Measurements from ENCODE around the gene STK38L.

DNA sequence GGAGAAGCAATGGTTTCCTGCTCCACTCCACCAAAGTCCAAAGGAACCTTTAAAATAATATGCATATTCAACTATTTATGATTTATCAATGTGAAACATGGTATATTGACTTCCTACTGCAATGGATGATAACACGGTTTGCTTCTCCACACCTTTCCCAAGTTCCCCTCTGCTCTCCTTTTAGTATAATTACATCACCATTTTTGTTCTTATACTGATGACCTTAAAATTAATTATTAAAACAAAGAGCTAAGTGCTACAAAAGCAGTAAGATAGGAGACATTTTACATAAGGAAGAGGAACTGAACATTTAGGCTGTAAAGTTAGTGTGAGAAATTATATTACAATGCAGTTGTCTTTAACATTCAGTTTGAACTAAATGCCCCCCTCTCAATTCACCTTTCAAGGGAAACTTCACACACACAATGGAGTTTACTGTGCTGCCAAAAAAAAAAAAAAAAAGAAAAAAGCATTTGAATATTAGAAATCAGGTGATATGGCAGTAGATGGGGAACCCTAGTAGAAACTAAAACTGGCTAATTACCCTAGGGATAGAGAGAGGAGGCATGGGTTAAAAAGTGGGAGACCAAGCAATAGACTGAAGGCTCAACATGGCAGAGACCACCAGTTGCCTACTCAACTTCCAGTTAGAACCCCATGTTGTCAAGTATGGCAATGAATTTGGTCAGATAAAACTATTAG is 37.1 kb upstream of the STK38L start:
- TF ChIP-seq, protein P1, sequence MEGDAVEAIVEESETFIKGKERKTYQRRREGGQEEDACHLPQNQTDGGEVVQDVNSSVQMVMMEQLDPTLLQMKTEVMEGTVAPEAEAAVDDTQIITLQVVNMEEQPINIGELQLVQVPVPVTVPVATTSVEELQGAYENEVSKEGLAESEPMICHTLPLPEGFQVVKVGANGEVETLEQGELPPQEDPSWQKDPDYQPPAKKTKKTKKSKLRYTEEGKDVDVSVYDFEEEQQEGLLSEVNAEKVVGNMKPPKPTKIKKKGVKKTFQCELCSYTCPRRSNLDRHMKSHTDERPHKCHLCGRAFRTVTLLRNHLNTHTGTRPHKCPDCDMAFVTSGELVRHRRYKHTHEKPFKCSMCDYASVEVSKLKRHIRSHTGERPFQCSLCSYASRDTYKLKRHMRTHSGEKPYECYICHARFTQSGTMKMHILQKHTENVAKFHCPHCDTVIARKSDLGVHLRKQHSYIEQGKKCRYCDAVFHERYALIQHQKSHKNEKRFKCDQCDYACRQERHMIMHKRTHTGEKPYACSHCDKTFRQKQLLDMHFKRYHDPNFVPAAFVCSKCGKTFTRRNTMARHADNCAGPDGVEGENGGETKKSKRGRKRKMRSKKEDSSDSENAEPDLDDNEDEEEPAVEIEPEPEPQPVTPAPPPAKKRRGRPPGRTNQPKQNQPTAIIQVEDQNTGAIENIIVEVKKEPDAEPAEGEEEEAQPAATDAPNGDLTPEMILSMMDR (tag by site-specific recombination; IDR thresholded peaks at IDR 0.05): no peak
- TF ChIP-seq ZNF433 (tag by site-specific recombination; IDR thresholded peaks at IDR 0.05; ENCODE audit: low read depth): no peak
- no peak for TF ChIP-seq ZNF747 (tag by site-specific recombination; IDR thresholded peaks at IDR 0.05)
- TF ChIP-seq ZNF274 (IDR thresholded peaks at IDR 0.05; ENCODE audit: low read length): no peak
- TF ChIP-seq ZNF274 (tag by site-specific recombination; IDR thresholded peaks at IDR 0.05; ENCODE audit: borderline replicate concordance): no peak
- TF ChIP-seq KLF16 (tag by site-specific recombination; IDR thresholded peaks at IDR 0.05): no peak
- no peak for TF ChIP-seq SETDB1 (IDR thresholded peaks at IDR 0.05; ENCODE audit: insufficient read length, low read length)
- TF ChIP-seq, protein P2, sequence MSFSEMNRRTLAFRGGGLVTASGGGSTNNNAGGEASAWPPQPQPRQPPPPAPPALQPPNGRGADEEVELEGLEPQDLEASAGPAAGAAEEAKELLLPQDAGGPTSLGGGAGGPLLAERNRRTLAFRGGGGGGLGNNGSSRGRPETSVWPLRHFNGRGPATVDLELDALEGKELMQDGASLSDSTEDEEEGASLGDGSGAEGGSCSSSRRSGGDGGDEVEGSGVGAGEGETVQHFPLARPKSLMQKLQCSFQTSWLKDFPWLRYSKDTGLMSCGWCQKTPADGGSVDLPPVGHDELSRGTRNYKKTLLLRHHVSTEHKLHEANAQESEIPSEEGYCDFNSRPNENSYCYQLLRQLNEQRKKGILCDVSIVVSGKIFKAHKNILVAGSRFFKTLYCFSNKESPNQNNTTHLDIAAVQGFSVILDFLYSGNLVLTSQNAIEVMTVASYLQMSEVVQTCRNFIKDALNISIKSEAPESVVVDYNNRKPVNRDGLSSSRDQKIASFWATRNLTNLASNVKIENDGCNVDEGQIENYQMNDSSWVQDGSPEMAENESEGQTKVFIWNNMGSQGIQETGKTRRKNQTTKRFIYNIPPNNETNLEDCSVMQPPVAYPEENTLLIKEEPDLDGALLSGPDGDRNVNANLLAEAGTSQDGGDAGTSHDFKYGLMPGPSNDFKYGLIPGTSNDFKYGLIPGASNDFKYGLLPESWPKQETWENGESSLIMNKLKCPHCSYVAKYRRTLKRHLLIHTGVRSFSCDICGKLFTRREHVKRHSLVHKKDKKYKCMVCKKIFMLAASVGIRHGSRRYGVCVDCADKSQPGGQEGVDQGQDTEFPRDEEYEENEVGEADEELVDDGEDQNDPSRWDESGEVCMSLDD (tag by site-specific recombination; IDR thresholded peaks at IDR 0.05): no peak
- TF ChIP-seq, protein P3, sequence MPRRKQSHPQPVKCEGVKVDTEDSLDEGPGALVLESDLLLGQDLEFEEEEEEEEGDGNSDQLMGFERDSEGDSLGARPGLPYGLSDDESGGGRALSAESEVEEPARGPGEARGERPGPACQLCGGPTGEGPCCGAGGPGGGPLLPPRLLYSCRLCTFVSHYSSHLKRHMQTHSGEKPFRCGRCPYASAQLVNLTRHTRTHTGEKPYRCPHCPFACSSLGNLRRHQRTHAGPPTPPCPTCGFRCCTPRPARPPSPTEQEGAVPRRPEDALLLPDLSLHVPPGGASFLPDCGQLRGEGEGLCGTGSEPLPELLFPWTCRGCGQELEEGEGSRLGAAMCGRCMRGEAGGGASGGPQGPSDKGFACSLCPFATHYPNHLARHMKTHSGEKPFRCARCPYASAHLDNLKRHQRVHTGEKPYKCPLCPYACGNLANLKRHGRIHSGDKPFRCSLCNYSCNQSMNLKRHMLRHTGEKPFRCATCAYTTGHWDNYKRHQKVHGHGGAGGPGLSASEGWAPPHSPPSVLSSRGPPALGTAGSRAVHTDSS (tag by site-specific recombination; IDR thresholded peaks at IDR 0.05): no peak
- no peak for TF ChIP-seq ZNF24 (tag by site-specific recombination; IDR thresholded peaks at IDR 0.05)
- TF ChIP-seq ZNF2 (tag by site-specific recombination; IDR thresholded peaks at IDR 0.05): no peak
- TF ChIP-seq, protein P4, sequence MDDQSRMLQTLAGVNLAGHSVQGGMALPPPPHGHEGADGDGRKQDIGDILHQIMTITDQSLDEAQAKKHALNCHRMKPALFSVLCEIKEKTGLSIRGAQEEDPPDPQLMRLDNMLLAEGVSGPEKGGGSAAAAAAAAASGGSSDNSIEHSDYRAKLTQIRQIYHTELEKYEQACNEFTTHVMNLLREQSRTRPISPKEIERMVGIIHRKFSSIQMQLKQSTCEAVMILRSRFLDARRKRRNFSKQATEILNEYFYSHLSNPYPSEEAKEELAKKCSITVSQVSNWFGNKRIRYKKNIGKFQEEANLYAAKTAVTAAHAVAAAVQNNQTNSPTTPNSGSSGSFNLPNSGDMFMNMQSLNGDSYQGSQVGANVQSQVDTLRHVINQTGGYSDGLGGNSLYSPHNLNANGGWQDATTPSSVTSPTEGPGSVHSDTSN (CRISPR knock-in tag; IDR thresholded peaks at IDR 0.05): no peak
- no peak for TF ChIP-seq ZBTB7A (tag by site-specific recombination; IDR thresholded peaks at IDR 0.05; ENCODE audit: low read depth)
- TF ChIP-seq, protein P5, sequence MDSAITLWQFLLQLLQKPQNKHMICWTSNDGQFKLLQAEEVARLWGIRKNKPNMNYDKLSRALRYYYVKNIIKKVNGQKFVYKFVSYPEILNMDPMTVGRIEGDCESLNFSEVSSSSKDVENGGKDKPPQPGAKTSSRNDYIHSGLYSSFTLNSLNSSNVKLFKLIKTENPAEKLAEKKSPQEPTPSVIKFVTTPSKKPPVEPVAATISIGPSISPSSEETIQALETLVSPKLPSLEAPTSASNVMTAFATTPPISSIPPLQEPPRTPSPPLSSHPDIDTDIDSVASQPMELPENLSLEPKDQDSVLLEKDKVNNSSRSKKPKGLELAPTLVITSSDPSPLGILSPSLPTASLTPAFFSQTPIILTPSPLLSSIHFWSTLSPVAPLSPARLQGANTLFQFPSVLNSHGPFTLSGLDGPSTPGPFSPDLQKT (IDR thresholded peaks at IDR 0.05; ENCODE audit: borderline replicate concordance, low read depth, low read length): no peak
- TF ChIP-seq YY1 (tag by site-specific recombination; IDR thresholded peaks at IDR 0.05): no peak
